Osteoblast (primary cell): Measurements from ENCODE around the gene NTM. TPM values are rescaled to one million over a fixed set of nuclear protein-coding genes. Genes with fewer than 3 reads are reported as not detected.

Experiments used
- DNase-seq: peaks from one replicate; pipeline ENCODE4 v3.0.0; 2011; ENCODE audit warnings: low spot score, mixed read lengths; ENCODE audit not compliant: insufficient read length; ENCODE audit errors: missing footprints
- H2AFZ ChIP-seq: 2 replicates; pipeline ENCODE4 v1.6.0; 2011; ENCODE audit warnings: mild to moderate bottlenecking, low read length
- H3K27ac ChIP-seq: 2 replicates; pipeline ENCODE4 v1.5.1; 2011; ENCODE audit warnings: mild to moderate bottlenecking, low read depth, low read length, moderate library complexity
- H3K27me3 ChIP-seq: 2 replicates; pipeline ENCODE4 v1.6.0; 2012; ENCODE audit warnings: mild to moderate bottlenecking, control low read depth, inconsistent platforms, low read length, moderate library complexity; ENCODE audit not compliant: insufficient read depth
- H3K36me3 ChIP-seq: 2 replicates; pipeline ENCODE4 v1.5.1; 2011; ENCODE audit warnings: mild to moderate bottlenecking, low read length, control low read depth, moderate library complexity; ENCODE audit not compliant: insufficient read depth
- H3K4me1 ChIP-seq: 2 replicates; pipeline ENCODE4 v1.5.1; 2011; ENCODE audit warnings: mild to moderate bottlenecking, low read length, control low read depth, moderate library complexity; ENCODE audit not compliant: insufficient read depth
- H3K4me2 ChIP-seq: 2 replicates; pipeline ENCODE4 v1.6.0; 2011; ENCODE audit warnings: mild to moderate bottlenecking, low read length; ENCODE audit not compliant: insufficient read depth
- H3K4me3 ChIP-seq: fragments of 200-600 bp; sonication (generic); 3 replicates; pipeline ENCODE4 v1.5.1; 2012; ENCODE audit warnings: mild to moderate bottlenecking, low read length, inconsistent platforms; ENCODE audit not compliant: insufficient read depth
- H3K79me2 ChIP-seq: 2 replicates; pipeline ENCODE4 v1.6.0; 2012; ENCODE audit warnings: mild to moderate bottlenecking, low read length, control low read depth, inconsistent platforms; ENCODE audit not compliant: insufficient read depth
- H3K9me3 ChIP-seq: 2 replicates; pipeline ENCODE4 v1.5.1; 2011; ENCODE audit warnings: low read depth, low read length, control low read depth
- H4K20me1 ChIP-seq: 2 replicates; pipeline ENCODE4 v1.6.0; 2012; ENCODE audit warnings: mild to moderate bottlenecking, low read length, control low read depth; ENCODE audit not compliant: insufficient read depth
- CTCF ChIP-seq: IDR thresholded peaks from 2 replicates; pipeline ENCODE4 v1.5.1; 2011; ENCODE audit warnings: mild to moderate bottlenecking, low read depth, low read length, moderate library complexity; ENCODE audit errors: extremely low read depth
- total RNA-seq: library from RNA; depleted of rRNA; stranded (reverse); fragments of >200 nt; gene quantifications from 2 replicates; pipeline ENCODE4 v1.2.3, GENCODE V29; 2012

Gene NTM
- total RNA-seq, 1 donor, result 48.1 TPM

- Histone ChIP-seq H2AFZ (no peak overlapping the region), H3K27me3 (peaks cover 3% of the 10 kb centered on the region), H3K27ac (no peak overlapping the region), H3K9me3 (no peaks in the 10 kb centered on the region), H3K4me2 (peak overlapping the region; percentile 59), H4K20me1 (no peaks in the 10 kb centered on the region), H3K79me2 (no peaks in the 10 kb centered on the region), H3K4me3 (peak overlapping the region; percentile 45), H3K36me3 (no peaks in the 10 kb centered on the region), H3K4me1 (peaks cover 10% of the 10 kb centered on the region)
- peak; percentile 96 for DNase-seq
- peak; percentile 70 for TF ChIP-seq CTCF
Observed at GRCh38 chr11:131691181-131692041, 321.0 kb downstream of the NTM start.

- Histone ChIP-seq H3K27ac (no peak overlapping the region), H3K4me3 (no peak overlapping the region), H3K4me1 (peaks cover 10% of the 10 kb centered on the region), H3K9me3 (no peaks in the 10 kb centered on the region), H3K27me3 (no peaks in the 10 kb centered on the region), H3K36me3 (no peaks in the 10 kb centered on the region), H3K79me2 (no peaks in the 10 kb centered on the region), H3K4me2 (peak overlapping the region; percentile 59), H4K20me1 (no peaks in the 10 kb centered on the region), H2AFZ (no peak overlapping the region)
- no peak for TF ChIP-seq CTCF
- DNase-seq, result peak; percentile 66
Observed at GRCh38 chr11:131692151-131692550, 321.7 kb downstream of the NTM start.

- DNase-seq, result peak; percentile 44
- Histone ChIP-seq H3K36me3 (no peaks in the 10 kb centered on the region), H3K79me2 (no peaks in the 10 kb centered on the region), H2AFZ (no peak overlapping the region), H3K27ac (no peak overlapping the region), H3K9me3 (no peaks in the 10 kb centered on the region), H3K4me2 (no peak overlapping the region), H3K4me3 (no peak overlapping the region), H3K4me1 (peaks cover 10% of the 10 kb centered on the region), H3K27me3 (no peaks in the 10 kb centered on the region), H4K20me1 (no peaks in the 10 kb centered on the region)
- TF ChIP-seq CTCF, result no peak
Observed at GRCh38 chr11:131692961-131693360, 322.5 kb downstream of the NTM start.

GRCh38 chr11:131693756-131694155 is 323.3 kb downstream of the NTM start:
- Histone ChIP-seq H3K27ac (no peak overlapping the region), H3K4me3 (no peak overlapping the region), H3K4me2 (no peak overlapping the region), H3K4me1 (peaks cover 7% of the 10 kb centered on the region), H3K27me3 (no peaks in the 10 kb centered on the region), H2AFZ (no peak overlapping the region), H4K20me1 (no peaks in the 10 kb centered on the region), H3K79me2 (no peaks in the 10 kb centered on the region), H3K36me3 (no peaks in the 10 kb centered on the region), H3K9me3 (no peaks in the 10 kb centered on the region)
- no peak for TF ChIP-seq CTCF
- DNase-seq, result peak; percentile 15
